Activated CD4-positive, alpha-beta T cell treated with anti-CD3 and anti-CD28 coated beads for 1 hour (primary cell): Measurements from ENCODE around the gene HECTD4.
"Not testable (repeated sequence)": the region's sequence is repeated elsewhere in the genome, so short reads cannot be mapped to it uniquely, and the experiment has no call there.

Experiments used
- DNase-seq: peaks from one replicate; pipeline ENCODE4 v3.0.0-alpha.2; 2020

Gene HECTD4

DNA sequence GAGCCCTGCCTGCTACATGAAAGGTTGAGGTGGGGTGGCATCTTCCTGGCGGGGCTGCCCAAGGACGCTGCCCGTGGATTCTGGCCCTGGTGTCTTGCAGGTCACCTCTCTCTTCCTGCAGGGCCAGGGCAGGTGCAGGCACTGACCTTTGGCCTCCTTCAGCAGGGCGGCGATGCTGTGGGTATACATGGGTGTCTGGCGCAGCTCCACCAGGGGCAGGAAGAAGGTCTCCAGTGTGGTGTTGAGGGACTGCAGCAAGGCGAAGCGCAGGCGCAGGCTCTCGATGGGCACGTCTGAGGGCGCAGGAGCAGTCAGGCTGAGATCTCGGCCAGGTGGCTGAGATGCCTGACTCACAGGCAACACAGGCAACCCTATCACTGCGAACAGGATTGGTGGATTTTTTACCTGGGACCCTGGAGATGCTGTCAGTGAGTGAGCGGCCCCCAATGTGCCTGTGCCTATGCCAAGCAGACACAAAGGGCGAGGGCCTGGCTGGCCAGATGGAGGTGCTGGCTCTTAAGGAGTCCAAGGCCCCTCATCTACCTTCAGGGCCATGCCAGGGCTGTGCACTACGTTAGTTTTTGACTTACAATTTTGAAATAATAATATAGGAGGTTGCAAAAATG lies 211.1 kb downstream of the HECTD4 start:
- no peak for DNase-seq

DNA sequence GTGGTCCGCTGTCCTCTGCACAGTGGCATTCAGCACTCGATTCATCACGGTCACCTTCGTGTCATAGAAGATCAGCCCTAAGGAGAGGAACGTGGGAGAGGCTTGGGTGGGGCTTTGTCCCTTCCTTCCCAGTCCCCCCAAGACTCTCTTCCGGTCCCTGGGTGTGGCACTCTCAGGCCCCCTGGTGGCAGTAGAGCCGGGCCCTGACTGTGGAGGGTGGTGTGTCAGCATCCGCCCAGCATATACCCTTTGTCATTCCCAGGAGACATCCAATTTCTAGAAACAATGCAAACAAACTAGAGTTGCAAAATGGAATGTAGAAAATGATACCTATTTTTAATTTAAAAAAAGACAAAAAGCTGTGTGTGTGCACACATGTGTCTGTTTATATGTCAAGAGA lies 211.9 kb downstream of the HECTD4 start:
- no peak for DNase-seq

DNA sequence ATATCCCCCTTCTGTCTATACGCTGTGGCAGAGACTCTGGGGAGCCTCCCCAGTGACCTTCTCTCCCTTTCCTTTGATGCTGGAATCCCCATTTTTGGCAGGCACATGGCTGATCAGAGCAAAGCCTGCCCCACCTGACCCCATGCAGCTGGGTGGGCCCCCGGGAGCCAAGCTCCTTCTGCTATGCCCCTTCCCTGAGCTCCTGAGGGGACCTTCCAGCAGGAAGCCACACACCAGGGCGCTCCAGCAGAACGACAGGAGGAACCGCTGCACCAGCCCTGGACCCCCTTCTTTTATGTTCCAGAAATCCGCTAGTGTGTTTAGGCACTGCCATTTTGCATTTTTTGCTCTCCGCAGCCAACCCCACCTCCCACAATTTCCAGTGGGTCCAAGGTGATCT lies 212.3 kb downstream of the HECTD4 start:
- DNase-seq = no peak

DNA sequence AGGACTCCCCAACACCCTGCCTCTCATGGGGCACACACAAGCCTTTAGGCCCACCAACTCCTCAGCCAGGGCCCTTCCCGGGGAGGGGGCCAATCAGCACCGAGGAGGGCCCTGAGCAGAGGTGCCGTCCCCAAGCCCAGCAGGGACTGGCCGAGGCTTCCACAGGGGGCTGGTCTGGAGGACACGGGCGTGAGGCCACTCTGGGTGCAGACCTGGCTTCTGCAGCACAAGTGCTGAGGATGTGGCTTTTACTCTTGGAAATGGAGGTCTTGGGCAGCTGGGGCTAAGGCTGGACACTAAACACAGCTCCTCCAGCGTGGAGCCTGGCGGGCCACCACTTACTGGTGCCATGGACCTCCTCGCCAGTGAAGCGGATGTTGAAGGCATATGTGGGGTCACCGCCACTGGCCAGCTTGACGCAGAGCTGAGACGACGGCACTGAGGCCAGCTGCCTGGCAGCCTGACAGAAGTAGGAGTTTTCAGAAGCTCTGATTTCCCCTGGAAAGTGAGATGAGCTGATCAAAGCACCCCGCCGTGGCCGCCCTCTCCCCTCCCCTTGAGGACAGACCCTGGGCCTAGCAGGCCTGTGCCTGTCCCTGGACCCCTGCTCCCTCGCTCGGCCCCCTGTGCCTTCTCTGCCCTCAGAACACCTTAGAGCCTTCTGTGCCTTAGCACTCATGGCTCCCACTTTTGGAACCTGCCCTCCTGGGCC lies 212.9 kb downstream of the HECTD4 start:
- DNase-seq = no peak

DNA sequence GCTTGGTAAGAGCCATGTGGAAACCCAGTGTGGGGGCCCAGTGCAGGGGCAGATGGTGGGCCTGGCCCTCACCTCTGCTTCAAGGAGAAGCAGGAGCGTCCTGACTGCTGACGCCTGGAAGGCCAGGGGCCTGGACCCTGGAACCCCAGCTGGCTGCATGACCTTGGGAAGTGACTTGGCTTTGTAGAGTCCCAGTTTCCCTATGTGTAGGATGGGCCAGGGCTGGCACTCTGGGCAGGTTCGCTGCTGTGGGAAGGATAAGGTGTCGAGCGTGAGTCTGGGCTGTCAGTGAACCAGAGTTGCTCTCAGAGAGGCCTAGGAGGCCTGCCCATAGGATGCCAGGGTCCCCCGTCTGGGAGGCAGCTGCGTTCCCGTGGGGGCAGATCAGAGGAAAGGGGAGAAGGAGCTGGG lies 213.7 kb downstream of the HECTD4 start:
- no peak for DNase-seq

DNA sequence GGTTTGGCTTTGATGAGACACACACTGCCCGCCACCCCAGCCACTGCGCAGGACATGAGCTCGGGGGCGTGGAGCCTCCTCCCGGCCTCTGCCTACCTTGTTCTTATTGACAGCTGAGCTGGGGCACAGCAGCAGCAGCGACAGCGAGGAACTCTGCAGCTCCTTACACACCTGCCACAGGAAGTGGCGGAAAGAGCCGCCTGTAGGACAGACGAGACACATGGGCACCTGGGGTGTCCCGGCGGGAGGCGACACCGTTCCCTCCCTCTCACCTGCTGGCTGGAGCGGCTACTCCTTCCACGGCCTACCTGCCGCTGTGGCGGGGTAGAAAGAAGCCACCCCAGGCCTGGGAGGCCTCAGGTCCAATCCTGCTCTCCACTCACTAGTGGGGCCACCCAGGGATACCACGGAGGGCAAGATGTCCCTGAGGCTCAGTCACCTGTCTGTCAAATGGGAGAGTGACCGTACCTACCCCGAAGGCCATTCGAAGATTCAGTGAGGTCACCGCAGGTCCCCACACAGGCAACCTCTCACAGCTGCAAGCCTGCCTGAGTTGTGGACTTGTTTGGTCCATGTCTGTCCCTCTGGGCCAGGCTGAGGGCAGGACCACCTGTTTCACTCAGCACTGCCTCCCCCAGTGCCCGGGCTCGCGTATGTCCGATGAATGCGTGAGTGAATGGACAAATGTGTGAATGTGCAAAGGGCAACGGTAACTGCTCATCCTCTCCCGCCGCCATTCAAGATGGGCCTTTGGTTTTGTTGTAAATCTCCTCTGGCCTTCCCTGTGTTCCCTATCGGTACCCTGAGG lies 214.3 kb downstream of the HECTD4 start:
- DNase-seq = no peak

DNA sequence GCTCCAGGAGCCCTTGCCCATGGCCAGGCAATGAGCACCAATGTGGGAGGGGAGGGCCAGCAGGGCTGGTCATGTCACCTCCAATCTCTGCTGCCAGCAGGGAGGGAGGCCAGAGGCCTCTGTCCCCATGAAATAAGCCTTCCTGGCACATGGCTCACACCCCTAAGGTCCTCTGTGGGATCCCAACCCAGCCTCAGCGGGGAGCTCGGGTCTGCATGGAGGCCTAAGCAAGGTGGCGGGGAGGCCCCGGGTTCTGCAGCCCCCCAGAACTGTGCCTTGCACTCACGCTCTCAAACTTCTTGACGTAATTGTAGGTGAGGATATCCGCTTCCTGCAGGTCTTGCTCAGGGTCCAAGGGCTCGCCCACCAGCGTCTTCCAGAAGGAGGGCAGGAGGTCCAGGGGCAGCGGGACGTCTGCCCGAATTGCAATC lies 215.2 kb downstream of the HECTD4 start:
- DNase-seq = no peak

DNA sequence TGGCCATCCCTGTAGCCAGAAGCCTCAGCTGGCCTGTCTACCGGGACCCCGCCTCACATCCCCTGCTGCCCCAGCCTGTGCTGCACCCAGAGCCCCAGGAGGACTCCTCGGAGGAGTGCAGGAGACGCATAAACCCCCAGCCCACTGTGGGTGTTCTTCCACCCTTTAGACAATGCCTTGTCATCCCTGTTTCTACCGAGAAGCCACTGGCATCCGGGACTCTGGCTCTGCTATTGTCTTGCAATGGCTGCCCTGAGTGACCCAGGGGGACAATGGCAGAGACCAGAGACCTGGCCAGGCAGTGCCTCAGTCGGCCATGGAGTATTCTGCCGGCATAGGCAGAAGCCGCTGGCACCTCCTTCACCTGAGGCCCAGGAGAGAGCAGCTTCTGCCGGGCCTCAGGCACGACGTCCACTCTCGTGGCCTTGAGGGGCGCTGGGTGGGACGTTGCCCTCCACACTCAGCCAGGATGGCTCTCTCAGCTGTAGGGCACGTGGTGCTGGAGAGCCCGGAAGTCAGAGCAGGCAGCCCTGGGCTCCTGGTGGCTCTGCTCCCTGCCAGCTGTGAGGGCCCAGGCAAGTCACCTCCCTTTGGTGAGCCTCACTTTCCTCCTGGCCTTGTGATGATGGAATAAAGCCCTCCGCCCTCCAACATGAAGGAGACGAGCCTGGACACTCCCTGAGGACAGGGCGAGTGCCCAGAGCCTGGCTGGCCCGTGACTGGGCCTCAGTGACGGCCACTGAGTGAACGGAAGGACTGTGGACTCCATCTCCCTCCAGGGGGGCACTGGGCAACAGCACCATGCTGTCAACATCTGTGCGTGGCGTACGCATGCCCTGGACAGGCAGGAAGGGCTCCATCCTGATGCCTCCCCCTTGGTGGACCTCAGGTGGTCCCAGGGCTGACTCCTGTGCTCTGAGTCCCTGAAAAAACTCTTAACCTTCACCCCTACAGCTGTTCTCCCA lies 215.9 kb downstream of the HECTD4 start:
- no peak for DNase-seq

DNA sequence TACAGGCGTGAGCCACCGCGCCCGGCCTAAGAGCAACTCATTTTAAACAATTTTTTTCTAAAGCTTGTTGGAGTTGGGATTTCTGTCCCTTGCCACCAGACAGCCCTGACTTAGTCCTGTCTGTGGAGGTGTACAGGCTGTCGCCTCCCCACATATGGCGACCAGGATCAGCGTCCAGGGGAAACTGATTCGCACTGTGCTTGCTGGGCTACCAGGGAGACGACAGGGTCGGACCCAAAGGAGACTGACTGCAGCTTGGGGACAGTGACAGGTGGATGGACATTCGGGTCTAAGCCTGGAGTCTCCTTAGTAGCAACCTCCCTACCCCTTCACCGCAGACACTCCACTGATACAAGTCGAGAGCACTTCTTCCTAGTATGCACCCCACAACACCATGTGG lies 216.6 kb downstream of the HECTD4 start:
- no peak for DNase-seq

DNA sequence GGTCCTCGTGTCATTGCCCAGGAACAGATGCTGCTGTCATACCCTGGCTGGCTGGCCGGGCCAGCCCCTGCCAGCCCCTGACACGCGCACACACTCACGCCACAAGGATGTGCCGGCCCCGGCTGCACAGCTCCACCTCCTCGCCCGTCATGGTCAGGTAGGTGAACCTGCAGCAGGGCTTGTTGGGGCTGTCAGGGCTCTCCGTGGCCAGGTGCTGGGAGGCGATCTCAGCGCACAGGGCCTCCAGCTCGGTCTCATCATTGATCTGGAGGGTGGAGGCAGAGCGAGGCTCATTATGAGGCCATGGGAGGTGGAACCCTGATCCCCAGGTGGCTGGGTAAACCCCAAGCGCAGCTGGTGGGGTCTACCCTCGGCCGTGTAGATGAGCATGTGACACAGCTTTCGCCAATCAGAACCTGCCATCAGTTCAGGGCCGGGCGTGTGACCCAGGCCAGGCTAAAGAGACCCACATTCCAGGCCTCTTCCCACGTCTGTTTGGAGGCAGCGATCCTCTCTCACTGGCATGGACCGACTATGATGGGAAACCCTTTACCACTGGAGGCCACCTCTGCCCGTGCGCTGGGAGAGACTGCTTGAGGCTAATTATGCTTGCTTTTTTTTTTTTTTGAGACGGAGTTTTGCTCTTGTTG lies 218.1 kb downstream of the HECTD4 start:
- DNase-seq = no peak

DNA sequence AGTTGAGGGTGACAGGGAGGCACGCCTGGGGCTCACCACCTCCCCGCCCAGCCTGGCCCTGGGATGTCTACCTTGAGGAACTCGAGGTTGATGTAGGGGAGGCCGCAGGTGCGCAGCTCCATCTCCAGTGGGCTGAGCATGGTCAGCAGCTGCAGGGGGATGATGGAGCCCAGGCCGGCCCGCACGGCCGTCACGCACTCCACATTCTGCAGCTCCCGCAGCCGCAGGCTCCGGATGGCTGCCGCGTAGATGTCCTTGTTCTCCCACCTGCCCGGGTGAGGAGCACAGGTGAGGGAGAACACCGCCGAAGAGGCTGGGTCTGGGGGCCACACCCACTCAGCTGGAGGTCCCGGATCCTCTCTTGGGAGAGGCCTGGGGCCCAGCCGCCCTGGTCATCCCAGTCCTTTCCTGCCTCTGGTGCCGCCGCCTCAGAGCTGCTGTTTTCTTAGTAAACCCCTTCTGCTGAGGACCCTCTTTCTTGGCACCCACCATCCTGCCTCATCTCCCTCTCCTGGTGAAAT lies 218.7 kb downstream of the HECTD4 start:
- no peak for DNase-seq

DNA sequence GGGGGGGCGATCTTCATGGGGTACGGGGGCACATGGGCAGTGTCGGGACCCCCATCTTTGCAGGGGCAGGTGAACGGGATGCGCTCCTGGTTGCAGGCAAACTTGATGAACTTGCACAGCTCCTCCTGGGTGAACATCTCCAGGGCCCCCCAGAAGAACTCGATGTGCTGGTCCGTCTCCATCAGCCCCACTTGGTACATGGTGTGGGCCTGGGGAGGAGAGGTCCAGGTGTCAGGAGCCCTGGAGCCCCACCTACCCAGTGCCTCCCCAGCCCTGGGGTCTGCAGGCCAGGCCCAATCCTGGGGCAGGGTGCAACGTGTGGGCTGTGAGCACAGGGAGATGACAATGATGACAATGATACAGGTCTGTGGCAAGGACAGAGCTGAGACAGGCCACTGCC lies 219.2 kb downstream of the HECTD4 start:
- DNase-seq = no peak

DNA sequence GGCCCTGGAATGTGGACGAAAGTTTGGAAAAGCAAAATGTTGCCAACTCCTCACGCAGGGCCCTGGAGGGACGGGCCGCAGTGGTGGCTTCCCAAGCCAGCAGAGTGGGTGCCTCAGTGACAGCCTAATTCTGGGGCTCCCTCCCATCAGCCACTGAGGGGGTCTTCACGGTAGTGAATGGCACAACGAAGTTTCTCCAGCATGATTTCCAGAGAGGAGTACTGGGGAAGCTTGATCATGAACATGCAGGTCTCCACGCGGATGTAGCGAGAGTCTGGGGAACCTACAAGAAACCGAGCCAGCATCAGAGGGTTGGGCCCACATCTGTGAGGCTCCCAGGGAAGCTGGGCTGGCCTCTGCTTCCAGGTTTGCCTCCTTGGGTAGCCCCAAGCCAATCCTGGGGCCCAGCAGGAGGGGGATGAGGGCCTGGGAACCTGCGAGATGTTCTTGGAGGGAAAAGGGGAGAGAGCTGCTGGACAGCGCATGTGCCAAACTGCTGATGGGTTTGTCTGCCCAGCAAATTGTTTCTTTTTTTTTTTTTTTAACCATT lies 219.9 kb downstream of the HECTD4 start:
- DNase-seq = no peak

DNA sequence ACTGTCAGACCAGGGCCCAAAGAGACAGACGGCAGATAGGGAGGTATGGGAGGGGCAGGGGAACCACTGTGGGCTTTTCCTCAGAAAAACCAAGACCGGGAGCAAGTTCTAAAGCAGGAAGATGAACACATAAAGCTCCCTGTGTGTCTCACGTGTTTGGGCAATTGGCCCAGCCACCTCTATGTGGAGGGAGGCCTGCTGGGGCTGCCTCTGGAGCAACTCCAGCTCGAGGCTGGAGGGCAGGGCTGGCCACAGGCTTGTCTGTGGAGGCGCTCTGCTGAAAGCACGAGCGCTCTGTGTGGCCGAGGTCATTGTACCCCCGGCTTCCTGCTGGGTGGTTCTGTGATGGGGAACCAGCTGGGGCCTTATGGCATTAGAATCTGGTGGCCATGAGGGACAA lies 220.5 kb downstream of the HECTD4 start:
- DNase-seq = no peak

DNA sequence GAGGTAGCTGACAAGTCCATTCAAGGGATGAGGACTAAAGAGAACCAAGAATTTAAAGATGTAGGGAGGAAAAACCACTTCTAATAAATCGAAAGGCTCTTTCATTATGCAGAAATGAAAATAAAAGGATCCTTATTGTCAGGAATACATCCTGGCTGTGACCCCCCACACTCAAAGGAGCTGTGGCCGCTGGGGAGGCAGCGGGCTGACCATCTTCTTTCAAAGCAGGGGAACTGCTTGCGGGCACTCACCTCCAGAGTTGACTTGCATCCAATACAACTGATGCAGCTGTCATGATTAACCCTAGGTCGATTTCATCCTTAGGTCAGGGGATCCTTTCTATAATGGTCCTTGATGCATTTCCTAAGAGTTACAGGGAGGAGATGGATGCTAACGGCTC lies 221.6 kb downstream of the HECTD4 start:
- DNase-seq = no peak

DNA sequence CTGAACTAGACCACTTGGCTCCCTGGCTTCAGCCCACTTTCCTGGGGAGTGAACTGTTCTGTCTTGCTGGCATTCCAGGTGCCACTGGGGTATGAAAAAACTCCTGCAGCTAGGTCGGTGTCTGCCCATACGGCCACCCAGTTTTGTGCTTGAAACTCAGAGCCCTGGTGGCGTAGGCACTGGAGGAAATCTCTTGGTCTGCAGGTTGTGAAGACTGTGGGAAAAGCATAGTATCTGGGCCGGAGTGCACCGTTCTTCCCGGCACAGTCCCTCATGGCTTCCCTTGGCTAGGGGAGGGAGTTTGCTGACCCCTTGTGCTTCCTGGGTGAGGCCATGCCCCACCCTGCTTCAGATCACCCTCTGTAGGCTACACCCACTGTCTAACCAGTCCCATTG lies 223.1 kb downstream of the HECTD4 start:
- no peak for DNase-seq

DNA sequence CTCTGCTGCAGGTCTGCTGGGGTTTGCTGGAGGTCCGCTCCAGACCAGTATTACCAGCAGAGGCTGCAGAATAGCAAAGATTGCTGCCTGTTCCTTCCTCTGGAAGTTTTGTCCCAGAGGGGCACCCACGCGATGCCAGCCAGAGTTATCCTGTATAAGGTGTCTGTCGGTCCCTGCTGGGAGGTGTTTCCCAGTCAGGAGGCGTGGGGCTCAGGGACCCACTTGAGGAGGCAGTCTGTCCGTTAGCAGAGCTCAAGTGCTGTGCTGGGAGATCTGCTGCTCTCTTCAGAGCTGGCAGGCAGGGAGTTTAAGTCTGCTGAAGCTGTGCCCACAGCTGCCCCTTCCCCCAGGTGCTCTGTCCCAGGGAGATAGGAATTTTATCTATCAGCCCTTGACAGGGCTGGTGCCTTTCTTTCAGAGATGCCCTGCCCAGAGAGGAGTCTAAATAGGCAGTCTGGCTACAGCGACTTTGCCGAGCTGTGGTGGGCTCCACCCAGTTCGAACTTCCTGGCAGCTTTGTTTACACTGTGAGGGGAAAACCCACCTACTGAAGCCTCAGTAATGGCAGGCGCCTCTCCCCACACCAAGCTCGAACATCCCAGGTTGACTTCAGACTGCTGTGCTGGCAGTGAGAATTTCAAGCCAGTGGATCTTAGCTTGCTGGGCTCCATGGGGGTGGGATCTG lies 223.6 kb downstream of the HECTD4 start:
- DNase-seq = not testable (repeated sequence)

DNA sequence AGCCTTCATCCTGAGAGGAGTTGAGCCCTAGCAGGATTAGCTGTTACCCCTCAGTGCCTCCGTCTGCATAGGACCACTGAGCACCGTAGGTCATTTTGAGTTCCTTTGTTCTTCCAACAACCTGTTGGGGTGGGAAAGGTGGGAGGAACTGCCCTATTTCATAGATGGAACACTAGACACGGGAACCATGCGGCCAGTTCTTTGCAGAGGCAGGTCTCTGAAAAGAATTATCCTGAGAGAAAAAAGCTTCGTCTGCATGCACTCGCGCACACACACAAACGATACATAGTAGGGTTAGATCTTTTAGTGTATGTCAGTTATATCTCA lies 228.4 kb downstream of the HECTD4 start:
- no peak for DNase-seq

DNA sequence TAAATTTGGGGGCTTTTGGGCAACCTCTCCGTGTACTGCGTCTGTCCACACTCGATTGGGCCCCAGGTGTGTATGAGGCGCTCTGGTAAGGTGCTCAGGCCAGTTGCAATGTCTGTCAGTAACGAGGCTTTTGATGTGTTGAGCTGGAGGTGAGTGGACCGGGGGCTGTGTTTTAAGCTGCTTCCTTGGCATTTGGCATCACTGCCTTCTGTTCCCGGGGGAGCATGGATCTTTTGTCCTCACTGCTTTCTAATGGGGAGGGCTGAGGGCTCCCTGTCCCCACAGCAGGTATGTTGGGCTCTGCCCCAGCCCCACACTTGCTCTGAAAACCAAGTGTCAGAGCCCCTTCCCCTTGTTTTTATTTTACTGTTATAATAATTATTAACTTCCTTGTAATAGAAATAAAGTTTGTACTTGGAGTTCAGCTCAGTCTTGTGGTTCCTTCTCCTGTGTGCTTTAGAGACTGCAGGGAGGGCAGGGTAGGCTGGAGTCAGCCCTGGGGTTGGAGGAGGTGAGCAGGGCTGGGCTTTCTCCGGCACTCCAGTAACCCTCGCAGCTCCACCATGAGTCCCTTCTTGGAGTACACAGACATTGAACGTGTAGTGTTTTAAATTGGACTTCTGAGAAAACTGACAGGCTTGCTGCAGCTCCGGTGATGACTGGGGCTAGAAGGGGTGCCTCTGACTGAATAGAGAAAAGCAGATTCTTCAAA lies 228.9 kb downstream of the HECTD4 start:
- no peak for DNase-seq

DNA sequence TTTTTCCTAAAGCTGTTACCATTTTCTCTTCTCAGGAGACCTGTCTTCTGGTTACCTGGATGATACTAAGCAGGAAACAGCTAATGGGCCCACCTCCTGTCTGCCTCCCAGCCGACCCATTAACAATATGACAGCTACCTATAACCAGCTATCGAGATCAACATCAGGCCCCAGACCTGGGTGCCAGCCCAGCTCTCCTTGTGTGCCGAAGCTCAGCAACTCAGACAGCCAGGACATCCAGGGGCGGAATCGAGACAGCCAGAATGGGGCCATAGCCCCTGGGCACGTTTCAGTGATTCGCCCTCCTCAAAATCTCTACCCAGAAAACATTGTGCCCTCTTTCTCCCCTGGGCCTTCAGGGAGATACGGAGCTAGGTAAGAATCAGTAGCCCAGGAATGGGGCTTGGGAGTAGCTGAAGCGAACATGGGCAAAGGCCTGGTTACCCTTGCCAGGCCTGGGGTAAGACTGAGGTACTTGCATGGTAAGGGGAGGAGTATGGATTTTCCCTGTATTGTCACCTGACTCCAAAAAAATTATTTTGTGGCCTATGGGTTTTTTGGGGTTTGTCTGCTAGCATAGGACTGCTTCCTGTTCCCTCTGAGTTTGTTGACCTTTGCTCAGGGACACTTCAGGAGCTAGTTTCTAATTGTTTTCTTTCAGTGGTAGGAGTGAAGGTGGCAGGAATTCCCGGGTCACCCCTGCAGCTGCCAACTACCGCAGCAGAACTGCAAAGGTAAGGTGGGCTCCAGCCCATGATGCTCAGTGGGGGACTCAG lies 230.3 kb downstream of the HECTD4 start:
- DNase-seq = no peak
